RWPE2 (cell line): Measurements from ENCODE around the gene CDH4.

Source experiments
- ATAC-seq: fragments of 200-7000 bp; cut with Tn5 transposase; 3 replicates; pipeline ENCODE4 v1.9.1; 2021; ENCODE audit warnings: low read depth
- DNase-seq: peaks from one replicate; pipeline ENCODE4 v3.0.0-alpha.2; 2020; ENCODE audit warnings: low spot score
- H3K27ac ChIP-seq: fragments of 450-650 bp; 2 replicates; pipeline ENCODE4 v1.5.1; 2017; ENCODE audit warnings: mild to moderate bottlenecking; ENCODE audit not compliant: poor library complexity, severe bottlenecking
- H3K27me3 ChIP-seq: fragments of 250-450 bp; sonication (Bioruptor Pico); 2 replicates; pipeline ENCODE4 v1.5.1; 2021; ENCODE audit warnings: mild to moderate bottlenecking, moderate library complexity; ENCODE audit not compliant: insufficient read depth, poor library complexity, severe bottlenecking
- H3K36me3 ChIP-seq: fragments of 250-450 bp; sonication (Bioruptor Pico); 2 replicates; pipeline ENCODE4 v1.5.1; 2020; ENCODE audit warnings: low read depth, mild to moderate bottlenecking, moderate library complexity
- H3K4me1 ChIP-seq: fragments of 250-450 bp; sonication (Bioruptor Pico); 2 replicates; pipeline ENCODE4 v1.5.1; 2021; ENCODE audit warnings: mild to moderate bottlenecking, moderate library complexity; ENCODE audit not compliant: insufficient read depth, poor library complexity, severe bottlenecking
- H3K4me3 ChIP-seq: fragments of 250-450 bp; sonication (Bioruptor Pico); 2 replicates; pipeline ENCODE4 v1.5.1; 2021; ENCODE audit warnings: mild to moderate bottlenecking, moderate library complexity; ENCODE audit not compliant: severe bottlenecking
- H3K9me3 ChIP-seq: fragments of 250-450 bp; sonication (Bioruptor Pico); 2 replicates; pipeline ENCODE4 v1.5.1; 2021; ENCODE audit warnings: mild to moderate bottlenecking, moderate library complexity; ENCODE audit not compliant: severe bottlenecking
- TF ChIP-seq, protein P1 (sequence below): fragments of 450-650 bp; IDR thresholded peaks from one replicate; pipeline ENCODE4 v1.5.1; 2017; ENCODE audit warnings: mild to moderate bottlenecking, moderate library complexity; ENCODE audit not compliant: poor library complexity, severe bottlenecking

Gene CDH4

DNA sequence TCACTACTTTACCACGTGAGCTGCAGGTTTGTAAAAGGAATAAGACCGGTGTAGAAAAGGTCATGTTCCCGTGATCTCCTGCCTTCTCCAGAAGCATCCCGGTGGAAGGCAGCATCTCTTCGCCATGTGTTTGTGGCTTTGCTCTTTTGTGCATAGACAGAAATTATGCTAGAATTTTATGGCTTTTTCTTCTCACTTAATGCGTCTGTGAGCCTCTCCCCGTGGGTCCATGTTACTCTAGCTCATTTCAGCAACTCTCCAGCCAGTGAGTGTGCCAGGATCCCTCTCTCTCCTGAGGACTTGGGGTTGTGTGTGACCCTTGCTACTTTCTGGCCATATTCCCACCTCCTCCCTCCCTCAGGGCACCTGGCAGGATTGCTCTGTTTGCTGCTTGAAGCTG, 289.5 kb downstream of the CDH4 start:
- Histone ChIP-seq H3K4me1 (no peaks in the 10 kb centered on the region), H3K4me3 (no peak overlapping the region), H3K27me3 (no peaks in the 10 kb centered on the region), H3K27ac (no peak overlapping the region), H3K36me3 (no peaks in the 10 kb centered on the region), H3K9me3 (no peaks in the 10 kb centered on the region)
- no peak for ATAC-seq
- TF ChIP-seq, protein P1, sequence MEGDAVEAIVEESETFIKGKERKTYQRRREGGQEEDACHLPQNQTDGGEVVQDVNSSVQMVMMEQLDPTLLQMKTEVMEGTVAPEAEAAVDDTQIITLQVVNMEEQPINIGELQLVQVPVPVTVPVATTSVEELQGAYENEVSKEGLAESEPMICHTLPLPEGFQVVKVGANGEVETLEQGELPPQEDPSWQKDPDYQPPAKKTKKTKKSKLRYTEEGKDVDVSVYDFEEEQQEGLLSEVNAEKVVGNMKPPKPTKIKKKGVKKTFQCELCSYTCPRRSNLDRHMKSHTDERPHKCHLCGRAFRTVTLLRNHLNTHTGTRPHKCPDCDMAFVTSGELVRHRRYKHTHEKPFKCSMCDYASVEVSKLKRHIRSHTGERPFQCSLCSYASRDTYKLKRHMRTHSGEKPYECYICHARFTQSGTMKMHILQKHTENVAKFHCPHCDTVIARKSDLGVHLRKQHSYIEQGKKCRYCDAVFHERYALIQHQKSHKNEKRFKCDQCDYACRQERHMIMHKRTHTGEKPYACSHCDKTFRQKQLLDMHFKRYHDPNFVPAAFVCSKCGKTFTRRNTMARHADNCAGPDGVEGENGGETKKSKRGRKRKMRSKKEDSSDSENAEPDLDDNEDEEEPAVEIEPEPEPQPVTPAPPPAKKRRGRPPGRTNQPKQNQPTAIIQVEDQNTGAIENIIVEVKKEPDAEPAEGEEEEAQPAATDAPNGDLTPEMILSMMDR: no peak
- DNase-seq: peak; percentile 49

DNA sequence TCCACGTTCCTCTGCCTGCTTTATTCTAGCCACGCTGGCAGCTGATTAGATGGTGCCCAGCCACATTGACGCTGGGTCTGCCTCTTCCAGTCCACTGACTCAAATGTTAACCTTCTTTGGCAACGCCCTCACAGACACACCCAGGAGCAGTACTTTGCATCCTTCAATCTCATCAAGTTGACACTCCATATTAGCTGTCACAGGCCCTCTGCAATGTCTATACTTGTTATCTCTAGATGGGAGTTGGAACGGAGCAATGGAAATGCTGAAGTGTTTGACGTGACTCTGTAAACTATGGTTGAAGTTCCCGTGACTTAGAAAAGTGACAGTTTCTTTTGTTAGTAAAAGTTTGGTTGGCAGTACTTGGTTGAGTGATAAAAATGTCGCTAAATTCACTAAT, 291.0 kb downstream of the CDH4 start:
- DNase-seq: no peak
- Histone ChIP-seq H3K27ac (no peak overlapping the region), H3K4me3 (no peak overlapping the region), H3K9me3 (no peaks in the 10 kb centered on the region), H3K36me3 (no peaks in the 10 kb centered on the region), H3K4me1 (no peaks in the 10 kb centered on the region), H3K27me3 (no peaks in the 10 kb centered on the region)
- ATAC-seq: no peak
- TF ChIP-seq, protein P1: no peak

DNA sequence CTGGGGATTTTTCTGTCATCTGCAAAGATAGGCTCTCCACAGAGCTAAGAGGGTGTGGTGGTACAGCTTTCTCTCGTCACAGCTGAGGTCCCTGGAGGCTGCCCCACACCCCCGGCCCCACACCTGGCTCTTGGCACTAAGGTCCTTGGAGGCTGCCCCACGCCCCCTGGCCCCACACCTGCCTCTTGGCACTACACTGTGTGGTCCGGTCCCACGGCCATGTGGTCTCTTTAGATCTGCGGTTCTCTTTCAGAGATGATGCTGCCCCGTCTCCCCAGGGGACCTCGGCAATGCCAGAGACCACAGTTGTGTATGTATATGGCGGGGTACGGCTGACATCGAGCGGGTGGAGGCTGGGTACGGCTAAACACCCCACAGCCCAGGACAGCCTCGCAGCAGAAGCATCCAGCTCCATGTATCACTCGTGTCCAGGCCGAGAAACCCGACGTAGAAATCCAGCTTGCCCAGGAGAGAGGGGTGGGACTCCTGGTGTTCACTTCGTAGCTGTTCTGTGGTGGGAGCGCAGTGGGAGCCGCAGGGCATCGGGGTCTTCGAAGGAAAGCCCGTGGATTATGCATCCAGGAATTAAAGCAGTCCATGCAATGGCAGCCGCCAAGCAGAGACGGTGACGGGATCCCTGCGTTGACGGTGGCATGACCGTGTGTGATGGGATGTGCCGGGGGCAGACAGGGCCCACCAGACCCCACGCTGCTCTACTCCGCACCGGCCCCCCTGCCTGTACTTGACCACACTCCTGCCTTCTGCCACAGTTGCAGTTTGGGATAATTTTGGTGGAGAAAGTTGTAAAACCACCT, 292.1 kb downstream of the CDH4 start:
- H3K27ac ChIP-seq: no peak overlapping the region
- DNase-seq (no peak), ATAC-seq (no peak)
- H3K9me3 ChIP-seq: no peaks in the 10 kb centered on the region
- no peaks in the 10 kb centered on the region for H3K4me1 ChIP-seq
- H3K36me3 ChIP-seq: no peaks in the 10 kb centered on the region
- H3K27me3 ChIP-seq: no peaks in the 10 kb centered on the region
- H3K4me3 ChIP-seq: no peak overlapping the region
- TF ChIP-seq, protein P1: no peak

DNA sequence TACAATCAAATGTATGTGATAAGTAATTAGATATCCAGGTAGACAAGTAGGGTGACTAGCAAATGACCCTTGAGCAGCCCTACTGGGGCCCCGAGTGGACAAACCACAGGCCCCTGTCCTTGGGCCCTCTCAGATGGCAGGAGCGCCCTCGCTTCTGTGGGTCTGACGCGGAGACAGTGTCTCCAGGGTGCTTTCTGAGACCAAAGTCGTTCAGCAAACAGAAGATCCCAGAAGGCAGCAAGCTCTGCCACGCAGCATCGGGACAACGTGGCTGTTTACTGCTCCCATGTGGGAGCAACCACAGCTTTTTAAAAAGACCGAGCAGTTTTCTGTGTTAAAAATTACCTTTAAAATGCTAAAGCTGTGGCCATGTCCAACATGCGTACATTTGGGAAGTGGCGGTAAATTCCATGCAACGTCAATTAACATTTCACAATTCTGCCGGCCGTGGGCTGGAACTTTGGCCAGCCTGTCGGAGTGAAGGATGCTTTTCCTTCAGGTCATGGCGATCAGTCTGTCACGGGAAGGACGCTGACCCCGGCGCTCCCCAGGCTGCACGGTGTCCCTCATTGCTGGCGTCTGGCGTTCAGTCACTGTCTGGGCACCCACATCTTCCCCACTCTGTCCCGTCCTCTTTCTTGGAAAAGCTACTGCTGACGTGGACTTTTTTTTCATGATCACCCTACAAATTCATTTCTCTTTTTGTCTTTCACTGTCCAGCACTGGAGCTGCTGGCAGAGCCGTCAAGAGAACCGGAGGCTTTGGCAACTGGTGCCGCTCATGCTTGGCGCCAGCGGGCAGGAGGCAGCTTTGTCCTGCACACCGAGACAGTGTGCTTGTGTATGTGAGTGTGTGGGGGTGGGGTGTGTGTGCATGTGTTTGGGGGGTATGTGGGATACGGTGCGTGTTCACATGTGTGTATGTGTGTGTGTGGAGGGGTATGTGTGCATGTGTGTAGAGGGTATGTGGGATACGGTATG, 293.1 kb downstream of the CDH4 start:
- Histone ChIP-seq H3K9me3 (no peaks in the 10 kb centered on the region), H3K27ac (no peak overlapping the region), H3K4me3 (no peak overlapping the region), H3K36me3 (no peaks in the 10 kb centered on the region), H3K4me1 (no peaks in the 10 kb centered on the region), H3K27me3 (no peaks in the 10 kb centered on the region)
- ATAC-seq: no peak
- DNase-seq: no peak
- TF ChIP-seq, protein P1: no peak
